Measurements from ENCODE around the gene ST3GAL3. TPM values are rescaled to one million over a fixed set of nuclear protein-coding genes. Genes with fewer than 3 reads are reported as not detected.

The ST3GAL3 gene
- total and polyA plus RNA-seq, 2 donors (not counting 3 experiments of a cell fraction or from before 2014, with no cell fraction given): 14.3 to 35.8 TPM

DNA sequence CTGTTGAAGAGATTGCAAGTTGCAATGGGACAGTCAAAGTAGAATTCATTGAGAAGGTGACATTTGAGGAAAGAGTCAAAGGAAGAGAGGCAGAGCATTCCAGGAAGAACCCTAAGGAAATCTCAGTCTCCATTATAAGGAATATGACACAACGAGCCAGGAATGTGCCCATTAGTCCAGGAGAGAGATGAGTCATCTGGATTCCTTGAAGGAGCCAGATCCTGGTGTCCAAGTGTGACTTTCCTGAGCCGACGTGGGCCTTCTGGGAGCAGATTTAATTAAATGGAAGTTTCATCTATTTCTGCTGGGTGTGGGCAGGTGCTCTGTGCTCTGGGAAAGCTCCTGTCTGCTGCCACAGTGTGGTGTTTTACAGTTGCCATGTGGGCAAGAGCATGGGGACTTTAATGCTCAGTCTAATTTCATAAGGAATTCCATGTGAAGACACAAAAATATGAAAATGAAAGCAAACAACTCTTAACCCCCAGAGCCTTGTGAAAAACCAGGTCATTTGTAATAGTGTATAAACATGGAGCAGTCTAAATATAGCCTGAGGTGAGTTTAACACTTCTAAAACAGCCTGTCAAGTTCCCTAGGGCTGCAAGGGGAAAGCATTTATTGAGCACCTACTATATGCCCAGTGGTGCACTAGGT lies 114.8 kb downstream of the ST3GAL3 start:
- Histone ChIP-seq H2AFZ (ENCODE audit: low read depth, low read length) (no peak overlapping the region), H4K20me1 (replicated peaks; ENCODE audit: control insufficient read depth, extremely low read depth, insufficient read depth, low read length) (no peaks in the 10 kb centered on the region), H3K79me2 (ENCODE audit: control insufficient read depth, insufficient read depth, low read length) (no peaks in the 10 kb centered on the region), H3K9ac (replicated peaks; ENCODE audit: extremely low read depth, insufficient read depth, low read length) (peak overlapping the region; percentile 32), H3K4me2 (ENCODE audit: insufficient read depth, low read length) (peak overlapping the region; percentile 42), H3K9me3 (replicated peaks; ENCODE audit: control insufficient read depth, insufficient read depth, low read length) (no peaks in the 10 kb centered on the region), H3K4me1 (ENCODE audit: control insufficient read depth, extremely low read depth, insufficient read depth, low read length) (peaks cover 28% of the 10 kb centered on the region), H3K4me3 (replicated peaks in 1 of 3; ENCODE audit: insufficient read depth in 1 of 3, low read depth in 1 of 3, low read length in 3 of 3) (no peak overlapping the region), H3K27ac (ENCODE audit: insufficient read depth, low read depth, low read length) (peak overlapping the region; percentile 87), H3K36me3 (ENCODE audit: control insufficient read depth in 2 of 2, extremely low read depth in 1 of 2, insufficient read depth in 2 of 2, low read length in 2 of 2) (no peaks in the 10 kb centered on the region), H3K27me3 (ENCODE audit: control insufficient read depth in 2 of 2, insufficient read depth in 2 of 2, low read length in 2 of 2) (no peaks in the 10 kb centered on the region), H3K9me1 (replicated peaks; ENCODE audit: control insufficient read depth, extremely low read depth, insufficient read depth, low read length) (no peaks in the 10 kb centered on the region)
- TSS peak; percentile 68 for BruUV-seq (replicated peaks)
- DNase-seq (ENCODE audit: low read depth, low spot score) (peak; percentile 83), FAIRE-seq (peak; percentile 95)
- CTCF ChIA-PET: interaction anchor here (1.1 kb wide), 1 partner anchor 28 kb away, joined by 3 read pairs; no protein-coding TSS in a partner anchor
- POLR2A ChIA-PET: no interaction called here
- dilution Hi-C loops (cut with MboI; ENCODE audit: extremely low pct_ligation_motif_present, low sequenced_read_pairs): no loop called here
- TF ChIP-seq, protein P1, sequence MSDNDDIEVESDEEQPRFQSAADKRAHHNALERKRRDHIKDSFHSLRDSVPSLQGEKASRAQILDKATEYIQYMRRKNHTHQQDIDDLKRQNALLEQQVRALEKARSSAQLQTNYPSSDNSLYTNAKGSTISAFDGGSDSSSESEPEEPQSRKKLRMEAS (IDR thresholded peaks at IDR 0.05; ENCODE audit: insufficient read depth, insufficient read length): peak; percentile 77
- TF ChIP-seq POLR2A (IDR thresholded peaks at IDR 0.05; ENCODE audit: low read depth, low read length) (no peak), FOS (IDR thresholded peaks at IDR 0.05; ENCODE audit: borderline replicate concordance, insufficient read depth, low read length) (peak; percentile 98), POLR2AphosphoS5 (IDR thresholded peaks at IDR 0.05; ENCODE audit: insufficient read depth, low read depth, low read length) (peak; percentile 46), EZH2 (IDR thresholded peaks at IDR 0.05; ENCODE audit: borderline replicate concordance, low read depth, low read length, severe bottlenecking) (no peak), GATA2 (IDR thresholded peaks at IDR 0.05; ENCODE audit: insufficient read depth, insufficient read length, low read depth, low read length) (no peak), JUN (IDR thresholded peaks at IDR 0.05; ENCODE audit: borderline replicate concordance, insufficient read depth, insufficient read length, low read depth) (peak; percentile 99), MYC (IDR thresholded peaks at IDR 0.05; ENCODE audit: low read depth, low read length) (no peak)
- TF ChIP-seq, protein P2, sequence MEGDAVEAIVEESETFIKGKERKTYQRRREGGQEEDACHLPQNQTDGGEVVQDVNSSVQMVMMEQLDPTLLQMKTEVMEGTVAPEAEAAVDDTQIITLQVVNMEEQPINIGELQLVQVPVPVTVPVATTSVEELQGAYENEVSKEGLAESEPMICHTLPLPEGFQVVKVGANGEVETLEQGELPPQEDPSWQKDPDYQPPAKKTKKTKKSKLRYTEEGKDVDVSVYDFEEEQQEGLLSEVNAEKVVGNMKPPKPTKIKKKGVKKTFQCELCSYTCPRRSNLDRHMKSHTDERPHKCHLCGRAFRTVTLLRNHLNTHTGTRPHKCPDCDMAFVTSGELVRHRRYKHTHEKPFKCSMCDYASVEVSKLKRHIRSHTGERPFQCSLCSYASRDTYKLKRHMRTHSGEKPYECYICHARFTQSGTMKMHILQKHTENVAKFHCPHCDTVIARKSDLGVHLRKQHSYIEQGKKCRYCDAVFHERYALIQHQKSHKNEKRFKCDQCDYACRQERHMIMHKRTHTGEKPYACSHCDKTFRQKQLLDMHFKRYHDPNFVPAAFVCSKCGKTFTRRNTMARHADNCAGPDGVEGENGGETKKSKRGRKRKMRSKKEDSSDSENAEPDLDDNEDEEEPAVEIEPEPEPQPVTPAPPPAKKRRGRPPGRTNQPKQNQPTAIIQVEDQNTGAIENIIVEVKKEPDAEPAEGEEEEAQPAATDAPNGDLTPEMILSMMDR (IDR thresholded peaks at IDR 0.05; ENCODE audit: extremely low read depth in 1 of 2, insufficient read depth in 1 of 2, low read depth in 1 of 2, low read length in 2 of 2): no peak
- intact Hi-C loops (cut with micrococcal nuclease): loop anchor here (1.0 to 2.0 kb wide), 2 partner anchors 12 to 59 kb away; no protein-coding TSS in a partner anchor
